ENCODE data around the gene SLC35A5. TPM values are rescaled to one million over a fixed set of nuclear protein-coding genes. Genes with fewer than 3 reads are reported as not detected.

Gene SLC35A5
- total and polyA plus RNA-seq, 9 of the 15 experiments (the other 6 are each of a cell fraction or from before 2014, with no cell fraction given): 4.0 to 13.0 (median 9.7) TPM

GRCh38 chr3:112561734-112562529 lies at the start of gene SLC35A5, which contains the start of gene ATG3 (continued):
- TF ChIP-seq ETV1 (tag; conservative IDR thresholded peaks at IDR 0.05; ENCODE audit: low read depth): peak; percentile 96
- TF ChIP-seq ZNF395 (CRISPR knock-in tag; IDR thresholded peaks at IDR 0.05): no peak
- TF ChIP-seq MAFF (IDR thresholded peaks at IDR 0.05; ENCODE audit: low read length): no peak
- TF ChIP-seq ZNF408 (CRISPR knock-in tag; IDR thresholded peaks at IDR 0.05; ENCODE audit: low read depth): no peak
- TF ChIP-seq ZNF696 (CRISPR knock-in tag; conservative IDR thresholded peaks at IDR 0.05): no peak
- TF ChIP-seq ZNF232 (CRISPR knock-in tag; IDR thresholded peaks at IDR 0.05): no peak
- TF ChIP-seq ELK3 (CRISPR knock-in tag; IDR thresholded peaks at IDR 0.05): no peak
- no peak for TF ChIP-seq CHD7 (IDR thresholded peaks at IDR 0.05; ENCODE audit: low read depth, low read length)
- TF ChIP-seq PRMT5 (CRISPR knock-in tag; IDR thresholded peaks at IDR 0.05): no peak

Data from K562 (cell line).